Measurements from ENCODE around the gene OSBPL10. TPM values are rescaled to one million over a fixed set of nuclear protein-coding genes. Genes with fewer than 3 reads are reported as not detected.
"Not testable (repeated sequence)": the region's sequence is repeated elsewhere in the genome, so short reads cannot be mapped to it uniquely, and the experiment has no call there.

OSBPL10 gene
- total RNA-seq, 2 experiments from 2014 or later: 0.26 to 2.3 TPM

- DNase-seq (no peak), ATAC-seq (no peak)
- no peaks in the 10 kb centered on the region for H3K36me3 Mint-ChIP-seq
- H3K9me3 Mint-ChIP-seq (ENCODE audit: low read depth): no peaks in the 10 kb centered on the region
- no peaks in the 10 kb centered on the region for H3K4me1 Mint-ChIP-seq
- H3K27ac Mint-ChIP-seq: no peak overlapping the region
- H3K4me3 Mint-ChIP-seq: no peak overlapping the region
- H3K27me3 Mint-ChIP-seq: peaks cover 11% of the 10 kb centered on the region
- CTCF ChIA-PET: no interaction called here
Measured at GRCh38 chr3:31876331-31876730, 104.7 kb downstream of the OSBPL10 start.

DNA sequence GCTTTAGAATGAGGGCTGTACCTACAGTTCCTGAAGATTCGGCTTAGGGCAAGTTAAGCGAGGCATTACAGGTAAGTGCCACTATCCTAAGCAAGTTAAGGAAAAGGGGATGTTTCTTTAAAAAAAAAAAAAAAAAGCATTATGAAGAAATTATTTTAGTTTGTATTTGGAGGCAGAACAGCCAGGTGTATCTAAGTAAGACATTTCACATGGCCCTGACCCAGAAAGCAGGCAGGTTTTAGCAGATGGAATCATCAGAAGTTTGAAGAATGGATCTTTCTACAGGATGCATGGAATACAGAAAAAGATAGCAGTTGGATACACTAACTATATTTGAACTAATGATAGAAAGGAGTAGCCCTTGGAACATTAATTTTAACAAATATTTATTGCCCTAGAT lies 105.6 kb downstream of the OSBPL10 start:
- CTCF ChIA-PET: no interaction called here
- no peak for DNase-seq
- Mint-ChIP-seq H3K27me3 (peaks cover 11% of the 10 kb centered on the region), H3K36me3 (no peaks in the 10 kb centered on the region), H3K9me3 (ENCODE audit: low read depth) (no peaks in the 10 kb centered on the region), H3K4me1 (no peaks in the 10 kb centered on the region), H3K27ac (no peak overlapping the region), H3K4me3 (no peak overlapping the region)
- ATAC-seq: no peak

DNA sequence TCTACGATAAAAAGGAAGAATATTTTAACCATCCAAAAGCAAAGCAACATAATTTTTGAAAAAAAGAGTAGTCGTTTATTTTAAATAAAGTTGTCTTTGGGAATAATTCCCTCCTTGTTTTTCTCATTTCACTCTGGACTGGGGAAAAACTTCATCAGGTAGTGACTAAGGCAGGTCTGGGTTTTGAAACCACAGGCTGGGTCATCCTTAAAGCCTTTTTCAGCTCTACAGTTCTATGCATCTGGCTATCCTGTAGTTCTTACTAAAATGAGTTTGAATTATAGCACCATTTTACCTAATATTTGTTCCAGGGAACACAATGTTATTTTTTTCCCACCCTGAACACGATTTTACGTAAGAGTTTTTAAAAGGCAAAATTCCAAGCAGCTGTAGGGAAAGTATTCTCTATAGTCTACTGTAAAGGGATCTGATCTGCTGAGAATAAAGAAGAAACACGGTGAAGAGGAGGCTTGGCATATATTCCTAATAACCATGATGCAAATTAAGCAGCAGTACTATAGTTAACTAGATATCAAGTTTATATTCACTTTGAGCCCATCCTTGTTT lies 107.7 kb downstream of the OSBPL10 start:
- no peaks in the 10 kb centered on the region for H3K4me1 Mint-ChIP-seq
- no peak overlapping the region for H3K4me3 Mint-ChIP-seq
- peaks cover 13% of the 10 kb centered on the region for H3K27me3 Mint-ChIP-seq
- H3K36me3 Mint-ChIP-seq: no peaks in the 10 kb centered on the region
- DNase-seq (no peak), ATAC-seq (no peak)
- no peaks in the 10 kb centered on the region for H3K9me3 Mint-ChIP-seq (ENCODE audit: low read depth)
- CTCF ChIA-PET: no interaction called here
- no peak overlapping the region for H3K27ac Mint-ChIP-seq

DNA sequence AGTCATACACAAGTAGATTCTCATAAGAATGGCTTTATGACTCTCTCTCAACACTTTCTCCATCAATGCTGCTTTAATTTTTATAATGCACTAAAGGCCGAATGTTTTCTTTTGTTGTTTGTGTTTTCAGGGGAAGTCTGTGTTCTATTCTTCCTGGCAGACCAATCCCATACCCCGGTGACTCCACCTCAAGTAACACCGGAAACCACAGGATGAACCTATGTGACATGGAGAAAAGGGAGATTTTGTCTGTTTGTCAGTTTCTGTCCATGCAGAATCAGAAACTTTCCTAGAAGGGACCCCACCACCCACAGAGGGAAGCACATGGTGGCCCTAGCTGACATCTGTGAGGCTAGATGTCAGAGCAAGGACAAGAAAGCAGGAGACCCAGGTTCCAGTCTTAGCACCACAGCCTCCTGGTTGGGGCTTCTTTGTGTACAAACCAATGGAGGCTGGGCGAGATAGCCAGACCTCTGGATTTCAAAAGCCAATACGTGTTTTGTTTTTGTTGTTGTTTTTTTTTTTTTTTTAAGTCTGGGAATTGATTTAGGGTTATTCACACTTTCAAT lies 109.0 kb downstream of the OSBPL10 start:
- Mint-ChIP-seq H3K36me3 (no peaks in the 10 kb centered on the region), H3K4me3 (no peak overlapping the region), H3K27ac (no peak overlapping the region), H3K27me3 (peaks cover 13% of the 10 kb centered on the region), H3K9me3 (ENCODE audit: low read depth) (no peaks in the 10 kb centered on the region), H3K4me1 (no peaks in the 10 kb centered on the region)
- ATAC-seq (no peak), DNase-seq (no peak)
- CTCF ChIA-PET: no interaction called here

DNA sequence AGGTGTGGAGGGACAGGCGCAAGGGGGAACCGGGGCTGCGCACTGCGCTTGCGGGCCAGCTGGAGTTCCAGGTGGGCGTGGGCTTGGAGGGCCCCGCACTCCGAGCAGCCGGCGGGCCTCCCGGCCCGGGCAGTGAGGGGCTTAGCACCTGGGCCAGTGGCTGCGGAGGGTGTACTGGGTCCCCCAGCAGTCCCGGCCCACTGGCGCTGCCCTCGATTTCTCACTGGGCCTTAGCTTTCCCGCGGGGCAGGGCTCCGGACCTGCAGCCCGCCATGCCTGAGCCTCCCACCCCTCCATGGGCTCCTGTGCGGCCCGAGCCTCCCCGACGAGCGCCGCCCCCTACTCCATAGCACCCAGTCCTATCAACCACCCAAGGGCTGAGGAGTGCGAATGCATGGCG lies 111.0 kb downstream of the OSBPL10 start:
- H3K27ac Mint-ChIP-seq; ATAC-seq; H3K4me1 Mint-ChIP-seq; H3K9me3 Mint-ChIP-seq (ENCODE audit: low read depth); H3K4me3 Mint-ChIP-seq; DNase-seq; H3K36me3 Mint-ChIP-seq; CTCF ChIA-PET: not testable (repeated sequence)
- H3K27me3 Mint-ChIP-seq: peaks cover 11% of the 10 kb centered on the region

GRCh38 chr3:31868236-31868635 lies 112.8 kb downstream of the OSBPL10 start:
- H3K27me3 Mint-ChIP-seq: peaks cover 9% of the 10 kb centered on the region
- no peak for DNase-seq
- H3K9me3 Mint-ChIP-seq (ENCODE audit: low read depth): no peaks in the 10 kb centered on the region
- CTCF ChIA-PET: no interaction called here
- H3K36me3 Mint-ChIP-seq: no peaks in the 10 kb centered on the region
- H3K4me1 Mint-ChIP-seq: no peaks in the 10 kb centered on the region
- no peak overlapping the region for H3K4me3 Mint-ChIP-seq
- ATAC-seq: no peak
- H3K27ac Mint-ChIP-seq: no peak overlapping the region

DNA sequence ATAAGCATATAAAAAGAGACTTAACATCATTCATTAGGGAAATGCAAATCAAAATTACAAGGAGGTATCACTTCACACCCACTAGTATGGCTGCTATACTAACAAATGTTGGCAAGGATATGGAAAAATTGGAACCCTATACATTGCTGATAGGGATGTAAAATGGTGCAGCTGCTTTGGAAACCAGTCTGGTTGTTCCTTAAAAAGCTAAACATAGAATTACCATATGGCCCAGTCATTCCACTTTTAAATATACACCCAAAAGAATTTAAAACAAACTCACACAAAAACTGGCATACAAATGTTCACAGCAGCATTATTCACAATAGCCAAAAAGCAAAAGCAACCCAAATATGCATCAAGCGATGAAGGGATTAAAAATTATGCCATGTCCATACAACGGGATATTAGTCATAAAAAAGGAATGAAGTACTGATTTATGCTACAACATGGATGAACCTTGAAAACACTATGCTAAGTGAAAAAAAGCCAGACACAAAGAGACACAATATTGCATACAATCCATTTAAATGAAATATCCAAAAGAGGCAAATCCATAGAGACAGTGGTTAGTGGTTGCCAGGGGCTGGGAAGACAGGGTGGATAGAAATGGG lies 118.3 kb downstream of the OSBPL10 start:
- no peak overlapping the region for H3K4me3 Mint-ChIP-seq
- H3K9me3 Mint-ChIP-seq (ENCODE audit: low read depth): no peaks in the 10 kb centered on the region
- H3K27ac Mint-ChIP-seq: no peak overlapping the region
- no peak for DNase-seq
- H3K36me3 Mint-ChIP-seq: no peaks in the 10 kb centered on the region
- CTCF ChIA-PET: no interaction called here
- H3K27me3 Mint-ChIP-seq: peaks cover 9% of the 10 kb centered on the region
- H3K4me1 Mint-ChIP-seq: no peaks in the 10 kb centered on the region
- no peak for ATAC-seq

GRCh38 chr3:31861826-31862225 lies 119.2 kb downstream of the OSBPL10 start:
- no peaks in the 10 kb centered on the region for H3K9me3 Mint-ChIP-seq (ENCODE audit: low read depth)
- H3K36me3 Mint-ChIP-seq: no peaks in the 10 kb centered on the region
- H3K27me3 Mint-ChIP-seq: peaks cover 9% of the 10 kb centered on the region
- CTCF ChIA-PET: no interaction called here
- H3K27ac Mint-ChIP-seq: no peak overlapping the region
- H3K4me3 Mint-ChIP-seq: no peak overlapping the region
- no peak for DNase-seq
- H3K4me1 Mint-ChIP-seq: no peaks in the 10 kb centered on the region
- ATAC-seq: no peak

DNA sequence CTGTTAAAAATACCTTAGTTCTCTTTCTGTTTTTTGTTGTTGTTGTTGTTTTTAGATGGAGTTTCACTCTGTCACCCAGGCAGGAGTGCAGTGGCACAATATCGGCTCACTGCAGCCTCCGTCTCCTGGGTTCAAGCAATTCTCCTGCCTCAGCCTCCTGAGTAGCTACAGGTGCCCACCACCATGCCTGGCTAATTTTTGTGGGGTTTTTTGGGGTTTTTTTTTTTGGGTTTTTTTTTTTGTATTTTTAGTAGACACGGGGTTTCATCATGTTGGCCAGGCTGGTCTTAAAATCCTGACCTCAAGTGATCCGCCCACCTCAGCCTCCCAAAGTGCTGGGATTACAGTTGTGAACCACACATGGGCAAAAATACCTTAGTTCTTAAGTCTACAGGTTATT lies 120.4 kb downstream of the OSBPL10 start:
- H3K4me3 Mint-ChIP-seq; H3K4me1 Mint-ChIP-seq; H3K27ac Mint-ChIP-seq; DNase-seq; H3K27me3 Mint-ChIP-seq; H3K36me3 Mint-ChIP-seq; ATAC-seq; H3K9me3 Mint-ChIP-seq (ENCODE audit: low read depth); CTCF ChIA-PET: not testable (repeated sequence)

- H3K36me3 Mint-ChIP-seq: no peaks in the 10 kb centered on the region
- no peaks in the 10 kb centered on the region for H3K9me3 Mint-ChIP-seq (ENCODE audit: low read depth)
- H3K27ac Mint-ChIP-seq: no peak overlapping the region
- H3K4me1 Mint-ChIP-seq: no peaks in the 10 kb centered on the region
- ATAC-seq (no peak), DNase-seq (no peak)
- CTCF ChIA-PET: no interaction called here
- H3K27me3 Mint-ChIP-seq: peaks cover 2% of the 10 kb centered on the region
- no peak overlapping the region for H3K4me3 Mint-ChIP-seq
Measured at GRCh38 chr3:31859245-31859644, 121.8 kb downstream of the OSBPL10 start.

- ATAC-seq (no peak), DNase-seq (no peak)
- Mint-ChIP-seq H3K27ac (no peak overlapping the region), H3K9me3 (ENCODE audit: low read depth) (no peaks in the 10 kb centered on the region), H3K27me3 (peaks cover 2% of the 10 kb centered on the region), H3K36me3 (no peaks in the 10 kb centered on the region), H3K4me1 (no peaks in the 10 kb centered on the region), H3K4me3 (no peak overlapping the region)
- CTCF ChIA-PET: no interaction called here
Measured at GRCh38 chr3:31858439-31858838, 122.6 kb downstream of the OSBPL10 start.

- ATAC-seq (no peak), DNase-seq (no peak)
- Mint-ChIP-seq H3K36me3 (no peaks in the 10 kb centered on the region), H3K27ac (no peak overlapping the region), H3K9me3 (ENCODE audit: low read depth) (no peaks in the 10 kb centered on the region), H3K27me3 (peaks cover 3% of the 10 kb centered on the region), H3K4me3 (no peak overlapping the region), H3K4me1 (no peaks in the 10 kb centered on the region)
- CTCF ChIA-PET: no interaction called here
Measured at GRCh38 chr3:31853580-31853979, 127.5 kb downstream of the OSBPL10 start.

DNA sequence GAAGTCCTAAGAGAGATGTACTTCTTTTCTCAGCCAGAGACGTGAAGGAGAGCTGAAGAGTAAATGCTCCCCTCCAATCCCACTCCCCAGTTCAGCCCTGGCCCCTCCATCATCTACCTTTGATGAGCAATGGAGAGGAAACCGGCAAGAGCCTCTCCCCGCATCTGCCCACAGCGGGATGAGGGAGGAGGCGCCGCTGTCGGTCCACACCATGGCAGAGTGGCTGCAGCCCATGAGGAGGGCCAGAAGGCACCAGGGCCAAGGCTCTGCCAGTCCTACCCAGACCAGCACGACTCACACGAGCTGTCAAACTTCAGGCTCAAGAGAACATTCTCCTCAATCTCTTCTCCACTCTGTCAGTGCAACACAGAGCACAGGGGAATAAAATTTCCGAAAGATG lies 129.8 kb downstream of the OSBPL10 start:
- H3K36me3 Mint-ChIP-seq: no peaks in the 10 kb centered on the region
- no peak for DNase-seq
- H3K4me1 Mint-ChIP-seq: no peaks in the 10 kb centered on the region
- no peak overlapping the region for H3K4me3 Mint-ChIP-seq
- CTCF ChIA-PET: no interaction called here
- ATAC-seq: no peak
- H3K27me3 Mint-ChIP-seq: peaks cover 6% of the 10 kb centered on the region
- H3K27ac Mint-ChIP-seq: no peak overlapping the region
- H3K9me3 Mint-ChIP-seq (ENCODE audit: low read depth): no peaks in the 10 kb centered on the region

- DNase-seq: no peak
- CTCF ChIA-PET: interaction anchor here (0.6 kb wide), 1 partner anchor 47 kb away, joined by 3 read pairs; no protein-coding TSS in a partner anchor
- no peak overlapping the region for H3K27ac Mint-ChIP-seq
- no peaks in the 10 kb centered on the region for H3K4me1 Mint-ChIP-seq
- H3K4me3 Mint-ChIP-seq: no peak overlapping the region
- H3K36me3 Mint-ChIP-seq: no peaks in the 10 kb centered on the region
- ATAC-seq: no peak
- peaks cover 6% of the 10 kb centered on the region for H3K27me3 Mint-ChIP-seq
- H3K9me3 Mint-ChIP-seq (ENCODE audit: low read depth): no peaks in the 10 kb centered on the region
Measured at GRCh38 chr3:31848911-31849310, 132.2 kb downstream of the OSBPL10 start.
